MCF 10A (cell line): ENCODE results near the gene SPIRE1. TPM values are rescaled to one million over a fixed set of nuclear protein-coding genes. Genes with fewer than 3 reads are reported as not detected.

Experiments used
- BruUV-seq: library from RNA; stranded (reverse); fragments of 400-500 nt; replicated peaks from 2 replicates; lab custom pipeline; 2021; lab: Mats Ljungman, UMichigan
- CTCF ChIA-PET: fragments of 300-600 bp; sonication (Branson Sonifier 250); formaldehyde crosslinking; extraction: SDS; loops from one replicate; lab custom pipeline; 2021; ENCODE audit warnings: antibody characterized with exemption, inconsistent platforms; lab: Yijun Ruan, JAX
- POLR2A ChIA-PET: fragments of 300-600, 350-650 bp; sonication (Branson Sonifier 250); formaldehyde crosslinking; extraction: SDS; loops from one replicate; lab custom pipeline; 2020; ENCODE audit warnings: antibody characterized with exemption, inconsistent platforms; lab: Yijun Ruan, JAX
- DNase-seq: peaks from one replicate; pipeline ENCODE4 v3.0.0-alpha.2; 2018; ENCODE audit not compliant: unreplicated experiment
- H3K27ac Mint-ChIP-seq: one replicate; pipeline ENCODE4 v1.8.0; 2022; ENCODE audit warnings: mild to moderate bottlenecking, low read depth, mixed read lengths; ENCODE audit not compliant: unreplicated experiment
- H3K27me3 Mint-ChIP-seq: one replicate; pipeline ENCODE4 v1.8.0; 2022; ENCODE audit warnings: mixed read lengths; ENCODE audit not compliant: insufficient read depth, unreplicated experiment
- H3K36me3 Mint-ChIP-seq: one replicate; pipeline ENCODE4 v1.8.0; 2022; ENCODE audit warnings: mild to moderate bottlenecking, moderate library complexity, mixed read lengths; ENCODE audit not compliant: insufficient read depth, unreplicated experiment
- H3K4me1 Mint-ChIP-seq: one replicate; pipeline ENCODE4 v1.8.0; 2022; ENCODE audit warnings: mixed read lengths; ENCODE audit not compliant: insufficient read depth, unreplicated experiment
- H3K4me3 Mint-ChIP-seq: one replicate; pipeline ENCODE4 v1.8.0; 2022; ENCODE audit warnings: mild to moderate bottlenecking, moderate library complexity, mixed read lengths; ENCODE audit not compliant: unreplicated experiment
- H3K9me3 Mint-ChIP-seq: one replicate; pipeline ENCODE4 v1.8.0; 2022; ENCODE audit warnings: mixed read lengths; ENCODE audit not compliant: unreplicated experiment
- CTCF ChIP-seq: fragments of 200-600 bp; IDR thresholded peaks from one replicate; pipeline ENCODE4 v1.8.0; 2022; ENCODE audit warnings: antibody characterized with exemption, mild to moderate bottlenecking; ENCODE audit not compliant: unreplicated experiment
- intact Hi-C: fragments of 100-400 bp; cut with micrococcal nuclease; formaldehyde crosslinking; loops from 2 replicates; pipeline ENCODE4 v1.14.1; 2022
- total RNA-seq: library from RNA; stranded (reverse); gene quantifications from 2 replicates; pipeline ENCODE4 v1.2.3, GENCODE V29; 2022

Gene SPIRE1
- total RNA-seq, 1 experiment from 2014 or later: 78.2 TPM

DNA sequence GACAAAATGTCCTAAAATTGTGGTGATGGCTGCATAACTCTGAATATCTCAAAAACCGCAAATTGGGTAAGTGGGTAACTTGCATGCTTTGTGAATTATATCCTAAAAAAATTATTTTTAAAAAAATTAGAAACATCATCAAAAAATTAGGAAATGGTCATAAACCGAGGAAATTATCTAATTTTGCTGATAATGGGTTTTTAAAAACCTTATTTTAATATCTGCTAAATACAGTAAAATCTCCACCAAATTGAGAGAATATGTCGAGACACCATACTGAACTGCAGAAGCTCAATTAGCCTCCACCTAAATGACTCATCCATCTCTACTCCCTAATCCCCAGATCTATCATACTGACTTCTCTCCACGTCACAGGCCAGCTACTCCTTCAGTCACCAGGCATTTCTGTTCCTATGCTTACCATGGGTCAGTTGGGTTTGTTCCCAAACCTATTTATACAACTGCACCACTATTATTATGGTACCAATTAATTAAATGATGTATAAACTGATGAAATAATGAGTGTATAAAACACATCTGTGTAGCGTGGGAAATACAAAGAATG, 36.1 kb downstream of the SPIRE1 start:
- no peak overlapping the region for H3K27ac Mint-ChIP-seq
- CTCF ChIA-PET: no interaction called here
- intact Hi-C loops: no loop called here
- POLR2A ChIA-PET: interaction anchor here (0.6 to 2.3 kb wide), 6 partner anchors 10 to 49 kb away, joined by 3 to 11 read pairs (median 6); no protein-coding TSS in a partner anchor
- no peaks in the 10 kb centered on the region for H3K27me3 Mint-ChIP-seq
- no TSS peak for BruUV-seq
- no peak overlapping the region for H3K4me3 Mint-ChIP-seq
- H3K4me1 Mint-ChIP-seq: peaks cover 18% of the 10 kb centered on the region
- no peaks in the 10 kb centered on the region for H3K9me3 Mint-ChIP-seq
- DNase-seq: peak; percentile 58
- H3K36me3 Mint-ChIP-seq: peaks cover 6% of the 10 kb centered on the region
- TF ChIP-seq CTCF: no peak

DNA sequence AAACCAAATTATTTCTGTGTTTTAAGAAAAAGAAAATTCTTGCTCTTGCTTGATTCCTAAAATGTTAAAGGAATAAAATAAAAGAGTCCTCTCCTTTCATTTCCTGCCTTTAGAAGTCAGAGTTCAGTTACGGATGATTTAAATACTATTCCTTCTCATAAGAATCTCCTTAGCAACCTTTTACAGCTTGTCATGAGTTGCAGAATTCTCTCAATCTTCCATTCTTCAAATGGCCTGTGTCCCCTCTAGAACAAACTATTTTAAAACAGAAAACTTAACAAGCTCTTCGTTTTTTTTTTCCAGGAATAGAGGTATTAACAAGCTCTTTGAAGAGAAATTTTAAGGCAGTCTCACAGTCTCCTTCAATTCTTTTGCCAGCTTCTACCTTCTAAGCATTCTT, 42.2 kb downstream of the SPIRE1 start:
- no peak overlapping the region for H3K4me3 Mint-ChIP-seq
- no TSS peak for BruUV-seq
- ChIA-PET CTCF (interaction anchor here (0.6 to 0.7 kb wide), 3 partner anchors 9 to 224 kb away, joined by 3 to 4 read pairs (median 3); no protein-coding TSS in a partner anchor), POLR2A (interaction anchor here (0.5 to 3.7 kb wide), 5 partner anchors 9 to 613 kb away, joined by 3 to 12 read pairs (median 4); no protein-coding TSS in a partner anchor)
- TF ChIP-seq CTCF: no peak
- peaks cover 22% of the 10 kb centered on the region for H3K4me1 Mint-ChIP-seq
- peaks cover 5% of the 10 kb centered on the region for H3K36me3 Mint-ChIP-seq
- DNase-seq: no peak
- intact Hi-C loops: no loop called here
- H3K9me3 Mint-ChIP-seq: no peaks in the 10 kb centered on the region
- no peaks in the 10 kb centered on the region for H3K27me3 Mint-ChIP-seq
- peak overlapping the region; percentile 6 for H3K27ac Mint-ChIP-seq

DNA sequence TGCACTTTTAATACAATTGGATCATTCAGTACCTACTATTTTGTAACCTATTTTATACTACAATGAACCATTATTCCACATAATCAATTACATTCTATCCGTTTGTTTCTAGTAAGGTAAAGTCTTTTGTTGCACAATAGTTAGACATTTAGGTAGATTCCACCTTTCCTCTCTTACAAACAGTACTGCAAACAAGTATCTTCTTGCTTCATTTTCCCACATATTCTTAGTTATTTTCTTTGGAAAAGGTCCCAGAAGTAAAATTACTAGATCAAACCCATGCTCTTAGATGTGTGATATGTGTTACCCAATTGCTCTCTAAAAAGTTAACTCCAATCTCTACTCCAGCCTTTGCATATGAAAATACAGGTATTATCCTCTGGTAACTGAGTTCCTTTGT, 49.6 kb downstream of the SPIRE1 start:
- no peaks in the 10 kb centered on the region for H3K9me3 Mint-ChIP-seq
- intact Hi-C loops: loop anchor here (5.0 kb wide), 2 partner anchors 34 to 201 kb away; partner anchors contain the start of gene PRELID3A
- DNase-seq: peak; percentile 84
- peaks cover 12% of the 10 kb centered on the region for H3K36me3 Mint-ChIP-seq
- H3K27me3 Mint-ChIP-seq: no peaks in the 10 kb centered on the region
- ChIA-PET POLR2A (interaction anchor here (0.6 to 5.6 kb wide), 14 partner anchors 9 to 95 kb away, joined by 3 to 52 read pairs (median 5); partner anchors contain the start of genes CEP76, PSMG2 and SPIRE1), CTCF (interaction anchor here (1.0 to 1.2 kb wide), 2 partner anchors 26 to 86 kb away, joined by 3 read pairs; no protein-coding TSS in a partner anchor)
- H3K4me3 Mint-ChIP-seq: peak overlapping the region; percentile 58
- H3K27ac Mint-ChIP-seq: peak overlapping the region; percentile 99
- no TSS peak for BruUV-seq
- no peak for TF ChIP-seq CTCF
- peaks cover 69% of the 10 kb centered on the region for H3K4me1 Mint-ChIP-seq

DNA sequence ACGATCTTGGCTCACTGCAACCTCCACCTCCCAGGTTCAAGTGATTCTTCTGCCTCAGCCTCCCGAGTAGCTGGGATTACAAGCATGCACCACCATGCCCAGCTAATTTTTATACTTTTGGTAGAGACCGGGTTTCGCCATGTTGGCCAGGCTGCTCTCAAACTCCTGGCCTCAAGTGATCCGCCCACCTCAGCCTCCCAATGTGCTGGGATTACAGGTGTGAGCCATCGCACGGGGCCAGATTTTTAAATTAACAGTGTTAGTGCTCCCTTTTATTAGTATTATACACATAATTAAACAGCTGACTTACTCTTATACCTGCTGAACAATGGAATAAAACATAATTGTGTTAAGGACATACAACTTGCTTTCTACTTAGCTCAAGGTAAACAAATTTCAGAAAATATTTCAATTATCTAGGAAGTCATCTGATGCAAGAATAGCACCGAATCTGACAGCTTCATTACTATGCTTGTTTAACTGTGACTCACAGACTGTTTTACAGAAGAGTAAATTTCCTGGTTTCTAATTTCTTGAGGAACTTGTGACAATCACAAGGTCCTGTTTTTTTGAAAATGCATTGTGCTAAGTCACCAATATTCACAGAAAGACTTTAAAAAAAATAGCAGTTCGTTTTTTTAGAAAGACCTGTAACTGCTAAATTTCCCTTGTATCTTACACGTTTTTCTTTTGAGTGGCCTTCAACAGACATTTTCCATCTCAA, 51.2 kb downstream of the SPIRE1 start:
- intact Hi-C loops: loop anchor here (2.0 to 5.0 kb wide), 3 partner anchors 36 to 199 kb away; partner anchors contain the start of gene PRELID3A
- Mint-ChIP-seq H3K27ac (peak overlapping the region; percentile 99), H3K4me1 (peaks cover 54% of the 10 kb centered on the region), H3K9me3 (no peaks in the 10 kb centered on the region), H3K4me3 (peak overlapping the region; percentile 58), H3K36me3 (peaks cover 6% of the 10 kb centered on the region), H3K27me3 (no peaks in the 10 kb centered on the region)
- peak; percentile 69 for DNase-seq
- BruUV-seq: TSS peak; percentile 91
- no peak for TF ChIP-seq CTCF
- CTCF ChIA-PET: interaction anchor here (0.6 to 1.2 kb wide), 8 partner anchors 9 to 216 kb away, joined by 3 to 8 read pairs (median 4); no protein-coding TSS in a partner anchor
- POLR2A ChIA-PET: interaction anchor here (0.5 to 5.6 kb wide), 29 partner anchors 9 to 297 kb away, joined by 3 to 52 read pairs (median 5); partner anchors contain the start of genes AFG3L2, CEP76, PRELID3A and PSMG2
